GM21528 (cell line): ENCODE data around the gene GPR61.

ENCODE experiments used
- ATAC-seq: cut with Tn5 transposase; IDR thresholded peaks from one replicate; pipeline ENCODE4 v1.9.1; 2021; ENCODE audit warnings: mild to moderate bottlenecking, moderate library complexity; ENCODE audit not compliant: unreplicated experiment, low FRiP score

The GPR61 gene

GRCh38 chr1:109508001-109508872, 31.4 kb upstream of the GPR61 start:
- no peak for ATAC-seq

- no peak for ATAC-seq
Observed at GRCh38 chr1:109508873-109509175, 30.8 kb upstream of the GPR61 start.

- ATAC-seq, result no peak
Observed at GRCh38 chr1:109509176-109510134, 30.2 kb upstream of the GPR61 start, which contains the start of gene AMIGO1. TSS of gene AMIGO1 (minus strand) at chr1:109509727. CDS start at chr1:109508912, 815 bp downstream.

GRCh38 chr1:109513110-109513710, 26.5 kb upstream of the GPR61 start:
- no peak for ATAC-seq

- no peak for ATAC-seq
Observed at GRCh38 chr1:109514846-109515245, 24.8 kb upstream of the GPR61 start.

GRCh38 chr1:109516872-109517271, 22.8 kb upstream of the GPR61 start:
- no peak for ATAC-seq

GRCh38 chr1:109517337-109517736, 22.3 kb upstream of the GPR61 start:
- no peak for ATAC-seq

- no peak for ATAC-seq
Observed at GRCh38 chr1:109521002-109521951, 18.4 kb upstream of the GPR61 start.

- ATAC-seq, result no peak
Observed at GRCh38 chr1:109522026-109522425, 17.6 kb upstream of the GPR61 start.

GRCh38 chr1:109523706-109524105, 16.0 kb upstream of the GPR61 start:
- ATAC-seq, result no peak

- no peak for ATAC-seq
Observed at GRCh38 chr1:109527098-109527811, 12.4 kb upstream of the GPR61 start.

- no peak for ATAC-seq
Observed at GRCh38 chr1:109527846-109528695, 11.6 kb upstream of the GPR61 start.

- no peak for ATAC-seq
Observed at GRCh38 chr1:109528712-109529111, 11.0 kb upstream of the GPR61 start.

GRCh38 chr1:109529881-109530456, 9.7 kb upstream of the GPR61 start:
- ATAC-seq, result no peak

GRCh38 chr1:109530457-109531087, 9.1 kb upstream of the GPR61 start:
- ATAC-seq, result no peak

- no peak for ATAC-seq
Observed at GRCh38 chr1:109531380-109531779, 8.3 kb upstream of the GPR61 start.

GRCh38 chr1:109531826-109532364, 7.8 kb upstream of the GPR61 start:
- no peak for ATAC-seq
